Activated naive CD4-positive, alpha-beta T cell treated with anti-CD3 and anti-CD28 coated beads for 36 hours (primary cell): ENCODE data around the gene MEP1A. TPM values are rescaled to one million over a fixed set of nuclear protein-coding genes. Genes with fewer than 3 reads are reported as not detected.

Source experiments
- CTCF ChIA-PET: fragments of 350-600 bp; sonication (Branson Sonifier 250); formaldehyde crosslinking; loops from one replicate; lab custom pipeline; 2021; ENCODE audit warnings: antibody characterized with exemption; lab: Charles Lee
- DNase-seq: peaks from one replicate; pipeline ENCODE4 v3.0.0-alpha.2; 2020
- H3K27ac Mint-ChIP-seq: one replicate; pipeline ENCODE4 v1.8.0; 2021; ENCODE audit warnings: mild to moderate bottlenecking, mixed read lengths
- H3K27me3 Mint-ChIP-seq: one replicate; pipeline ENCODE4 v1.8.0; 2021; ENCODE audit warnings: low read depth, mixed read lengths
- H3K36me3 Mint-ChIP-seq: one replicate; pipeline ENCODE4 v1.8.0; 2021; ENCODE audit warnings: low read depth, mixed read lengths
- H3K4me1 Mint-ChIP-seq: one replicate; pipeline ENCODE4 v1.8.0; 2021; ENCODE audit warnings: low read depth, mixed read lengths
- H3K4me3 Mint-ChIP-seq: one replicate; pipeline ENCODE4 v1.8.0; 2021; ENCODE audit warnings: mild to moderate bottlenecking, moderate library complexity, mixed read lengths
- H3K9me3 Mint-ChIP-seq: one replicate; pipeline ENCODE4 v1.8.0; 2021; ENCODE audit warnings: mixed read lengths
- intact Hi-C: fragments of 100-400 bp; cut with micrococcal nuclease; formaldehyde crosslinking; loops from one replicate; pipeline ENCODE4 v1.15.1; 2023
- total RNA-seq, 2 experiments: library from RNA; stranded (reverse); gene quantifications; one replicate each; pipeline ENCODE4 v1.2.3, GENCODE V29; 2021

MEP1A gene
- total RNA-seq, 2 experiments from 2014 or later: not detected

- Mint-ChIP-seq H3K27ac (no peak overlapping the region), H3K9me3 (no peaks in the 10 kb centered on the region), H3K4me1 (no peaks in the 10 kb centered on the region), H3K36me3 (no peaks in the 10 kb centered on the region), H3K27me3 (peaks cover 10% of the 10 kb centered on the region), H3K4me3 (no peak overlapping the region)
- CTCF ChIA-PET: no interaction called here
- intact Hi-C loops: loop anchor here (1.0 to 10.0 kb wide), 4 partner anchors 77 to 691 kb away; no protein-coding TSS in a partner anchor
- peak; percentile 60 for DNase-seq
Measured at GRCh38 chr6:46781478-46782378, 11.5 kb upstream of the MEP1A start.

DNA sequence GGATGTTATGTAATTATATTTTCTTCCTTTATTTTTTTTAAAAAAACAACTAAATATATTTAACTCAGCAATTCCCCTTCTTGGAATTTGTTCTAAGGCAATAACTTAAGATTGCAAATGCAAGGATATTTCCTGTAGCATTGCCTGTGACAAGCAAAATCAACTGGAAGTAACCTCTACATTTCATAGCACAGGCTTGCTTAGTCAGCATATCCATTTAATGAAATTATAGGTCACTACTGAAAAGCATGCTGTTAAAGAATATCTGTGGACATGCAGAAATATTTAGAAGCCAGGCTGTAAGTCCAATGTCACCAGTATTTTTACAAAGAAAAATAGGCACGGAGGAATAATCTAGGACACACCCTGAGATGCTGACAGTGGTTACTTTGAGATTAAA, 8.7 kb upstream of the MEP1A start:
- H3K27me3 Mint-ChIP-seq: peaks cover 13% of the 10 kb centered on the region
- no peaks in the 10 kb centered on the region for H3K4me1 Mint-ChIP-seq
- DNase-seq: no peak
- no peak overlapping the region for H3K4me3 Mint-ChIP-seq
- H3K9me3 Mint-ChIP-seq: no peaks in the 10 kb centered on the region
- CTCF ChIA-PET: no interaction called here
- no peak overlapping the region for H3K27ac Mint-ChIP-seq
- intact Hi-C loops: loop anchor here (10.0 kb wide), 1 partner anchor 160 kb away; no protein-coding TSS in a partner anchor
- H3K36me3 Mint-ChIP-seq: no peaks in the 10 kb centered on the region

GRCh38 chr6:46787871-46788540, 5.2 kb upstream of the MEP1A start:
- intact Hi-C loops: loop anchor here (10.0 kb wide), 1 partner anchor 163 kb away; no protein-coding TSS in a partner anchor
- CTCF ChIA-PET: no interaction called here
- no peaks in the 10 kb centered on the region for H3K36me3 Mint-ChIP-seq
- H3K4me3 Mint-ChIP-seq: no peak overlapping the region
- H3K27me3 Mint-ChIP-seq: peaks cover 10% of the 10 kb centered on the region
- no peaks in the 10 kb centered on the region for H3K9me3 Mint-ChIP-seq
- H3K4me1 Mint-ChIP-seq: no peaks in the 10 kb centered on the region
- no peak for DNase-seq
- no peak overlapping the region for H3K27ac Mint-ChIP-seq

- Mint-ChIP-seq H3K9me3 (no peaks in the 10 kb centered on the region), H3K4me3 (no peak overlapping the region), H3K4me1 (no peaks in the 10 kb centered on the region), H3K27ac (no peak overlapping the region), H3K27me3 (peaks cover 10% of the 10 kb centered on the region), H3K36me3 (no peaks in the 10 kb centered on the region)
- DNase-seq: no peak
- intact Hi-C loops: loop anchor here (10.0 kb wide), 1 partner anchor 164 kb away; no protein-coding TSS in a partner anchor
- CTCF ChIA-PET: interaction anchor here (0.6 kb wide), 1 partner anchor 51 kb away, joined by 4 read pairs; no protein-coding TSS in a partner anchor
Measured at GRCh38 chr6:46788791-46789190, 4.4 kb upstream of the MEP1A start.

DNA sequence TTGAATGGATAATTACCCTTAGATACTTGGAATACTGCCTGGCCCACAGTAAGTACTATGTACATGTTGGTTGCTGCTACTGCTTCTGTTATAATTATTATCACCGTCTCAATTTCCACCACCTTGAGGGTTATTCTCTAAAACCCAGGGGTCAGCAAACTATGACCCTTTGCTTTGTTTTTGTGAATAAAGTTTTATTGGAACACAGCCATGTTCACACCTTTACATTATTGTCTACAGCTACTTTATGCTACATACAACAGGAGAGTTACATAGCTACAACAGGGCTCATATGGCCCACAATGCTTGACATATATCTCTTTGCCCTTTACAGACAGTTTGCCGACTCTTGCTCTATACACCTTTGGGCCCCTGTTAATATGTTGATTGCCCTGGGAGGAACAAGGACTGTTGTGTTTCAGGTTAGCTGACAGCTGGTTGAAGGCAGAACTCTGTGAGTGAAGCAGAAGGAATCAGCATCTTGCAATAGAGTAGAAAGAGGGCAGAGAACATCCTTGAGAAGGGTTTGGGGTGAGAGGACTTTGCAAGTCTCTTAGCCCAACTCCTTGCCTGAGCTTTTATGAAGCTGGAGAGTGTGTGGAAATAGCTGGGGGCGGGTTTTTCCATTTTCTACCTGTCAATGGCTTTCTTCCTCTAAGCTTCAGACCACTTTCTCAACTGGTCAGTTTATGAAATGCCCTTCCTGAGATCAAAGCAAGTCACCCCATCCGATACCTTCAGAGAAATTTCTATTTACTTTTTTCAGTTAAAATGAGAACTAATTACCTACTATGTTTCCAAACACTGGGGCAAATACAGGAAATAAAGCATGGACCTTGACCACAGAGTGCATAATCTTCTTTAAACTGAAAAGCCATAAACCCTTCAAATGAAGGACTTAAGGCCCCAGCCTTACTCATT, 3.5 kb upstream of the MEP1A start:
- intact Hi-C loops: loop anchor here (10.0 kb wide), 1 partner anchor 165 kb away; no protein-coding TSS in a partner anchor
- Mint-ChIP-seq H3K4me3 (no peak overlapping the region), H3K27ac (no peak overlapping the region), H3K4me1 (no peaks in the 10 kb centered on the region), H3K36me3 (no peaks in the 10 kb centered on the region), H3K9me3 (no peaks in the 10 kb centered on the region), H3K27me3 (peaks cover 10% of the 10 kb centered on the region)
- DNase-seq: no peak
- CTCF ChIA-PET: interaction anchor here (0.6 kb wide), 2 partner anchors 11 to 50 kb away, joined by 3 to 4 read pairs; no protein-coding TSS in a partner anchor

- no peaks in the 10 kb centered on the region for H3K4me1 Mint-ChIP-seq
- H3K36me3 Mint-ChIP-seq: no peaks in the 10 kb centered on the region
- CTCF ChIA-PET: interaction anchor here (0.6 kb wide), 1 partner anchor 12 kb away, joined by 3 read pairs; no protein-coding TSS in a partner anchor
- intact Hi-C loops: no loop called here
- DNase-seq: no peak
- H3K27me3 Mint-ChIP-seq: peaks cover 9% of the 10 kb centered on the region
- H3K9me3 Mint-ChIP-seq: no peaks in the 10 kb centered on the region
- H3K4me3 Mint-ChIP-seq: no peak overlapping the region
- H3K27ac Mint-ChIP-seq: no peak overlapping the region
Measured at GRCh38 chr6:46790355-46790874, 2.8 kb upstream of the MEP1A start.

GRCh38 chr6:46792635-46793034, 554 bp upstream of the MEP1A start:
- Mint-ChIP-seq H3K27me3 (peaks cover 3% of the 10 kb centered on the region), H3K4me3 (no peak overlapping the region)

DNA sequence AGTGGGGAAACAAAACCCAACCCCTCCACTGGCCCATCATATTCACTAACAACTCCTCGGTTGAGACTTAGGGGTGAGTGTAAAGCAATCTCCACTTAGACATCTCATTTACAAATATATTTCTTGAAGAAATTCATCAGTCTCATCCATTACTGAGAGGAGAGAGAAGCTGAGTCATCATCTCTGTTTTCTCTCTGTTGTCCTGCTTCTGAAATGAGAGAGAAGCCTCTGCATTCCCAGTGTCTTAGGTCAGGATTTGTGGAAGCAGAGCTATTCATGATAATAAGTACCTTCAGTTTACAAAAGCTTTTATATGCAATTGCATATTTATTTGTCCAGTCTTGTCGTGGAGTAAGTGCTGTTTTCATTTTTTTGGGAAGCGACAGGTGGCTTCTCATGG, 879 bp downstream of the MEP1A start:
- Mint-ChIP-seq H3K4me1 (no peaks in the 10 kb centered on the region), H3K27ac (no peak overlapping the region), H3K4me3 (no peak overlapping the region), H3K9me3 (no peaks in the 10 kb centered on the region), H3K27me3 (no peaks in the 10 kb centered on the region), H3K36me3 (no peaks in the 10 kb centered on the region)
- DNase-seq: no peak
- intact Hi-C loops: no loop called here
- CTCF ChIA-PET: no interaction called here

More at GRCh38 chr6:46792635-46793034, 554 bp upstream of the MEP1A start:
- Mint-ChIP-seq H3K9me3 (no peaks in the 10 kb centered on the region), H3K4me1 (no peaks in the 10 kb centered on the region), H3K27ac (no peak overlapping the region), H3K36me3 (no peaks in the 10 kb centered on the region)
- CTCF ChIA-PET: no interaction called here
- no peak for DNase-seq
- intact Hi-C loops: no loop called here

GRCh38 chr6:46795816-46796215, 2.6 kb downstream of the MEP1A start:
- intact Hi-C loops: no loop called here
- Mint-ChIP-seq H3K36me3 (no peaks in the 10 kb centered on the region), H3K4me1 (no peaks in the 10 kb centered on the region), H3K27me3 (peaks cover 2% of the 10 kb centered on the region), H3K27ac (no peak overlapping the region), H3K4me3 (no peak overlapping the region), H3K9me3 (no peaks in the 10 kb centered on the region)
- DNase-seq: no peak
- CTCF ChIA-PET: no interaction called here

DNA sequence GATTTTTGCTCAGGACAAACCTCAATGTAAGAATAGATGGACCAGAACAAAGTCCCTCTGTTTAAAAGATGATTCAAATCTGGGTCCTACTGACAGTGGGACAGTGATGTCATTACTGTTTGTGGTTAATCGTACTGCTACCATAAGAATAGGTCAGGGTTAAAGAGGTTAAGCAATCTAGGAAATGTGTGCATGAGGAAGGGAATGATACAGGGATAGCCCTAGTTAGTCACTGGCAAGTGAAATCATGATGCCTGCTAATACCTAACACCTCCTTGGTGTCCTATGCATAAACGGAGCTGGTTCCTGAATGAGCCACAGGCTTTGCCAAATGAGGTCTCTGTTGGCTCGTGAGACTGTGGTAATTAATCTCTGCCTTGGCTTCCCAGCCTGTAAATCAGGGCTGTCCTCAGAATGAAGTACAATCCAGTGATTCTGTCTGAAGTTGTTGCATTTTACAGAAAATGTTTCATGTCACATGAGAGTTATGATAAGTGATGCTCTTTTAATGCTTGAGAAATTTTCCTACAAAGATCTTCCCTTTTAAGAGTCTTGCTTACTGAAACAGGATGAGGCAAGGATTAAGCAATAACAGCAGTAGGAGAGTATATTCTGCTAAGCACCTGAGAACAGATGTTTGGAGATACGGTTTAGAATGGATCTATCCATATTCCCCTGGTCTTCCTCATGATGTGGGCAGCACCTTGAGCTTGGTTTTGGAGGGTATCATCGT, 3.8 kb downstream of the MEP1A start:
- no peak for DNase-seq
- peaks cover 2% of the 10 kb centered on the region for H3K27me3 Mint-ChIP-seq
- H3K27ac Mint-ChIP-seq: no peak overlapping the region
- intact Hi-C loops: no loop called here
- CTCF ChIA-PET: no interaction called here
- H3K9me3 Mint-ChIP-seq: no peaks in the 10 kb centered on the region
- no peaks in the 10 kb centered on the region for H3K4me1 Mint-ChIP-seq
- H3K36me3 Mint-ChIP-seq: no peaks in the 10 kb centered on the region
- H3K4me3 Mint-ChIP-seq: no peak overlapping the region

DNA sequence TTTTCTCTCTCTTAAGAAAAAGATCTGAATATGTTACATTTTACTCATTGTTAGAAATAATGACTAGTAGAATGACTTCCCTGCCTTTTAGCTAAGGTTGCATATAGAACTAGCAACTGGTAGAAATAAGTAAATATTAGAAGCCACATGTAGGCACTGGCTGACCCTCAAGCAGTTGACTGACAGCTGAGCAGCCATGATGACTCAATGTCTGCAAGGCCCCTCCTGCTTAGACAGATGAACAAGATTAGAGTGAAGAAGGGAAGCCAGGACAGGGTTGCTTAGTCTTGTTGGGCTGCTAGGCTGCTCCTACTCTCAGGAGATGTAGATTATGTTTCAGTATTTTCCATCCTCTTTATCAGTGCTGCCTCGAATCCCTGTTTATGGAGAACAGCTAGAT, 6.5 kb downstream of the MEP1A start:
- Mint-ChIP-seq H3K27ac (no peak overlapping the region), H3K36me3 (no peaks in the 10 kb centered on the region), H3K27me3 (peaks cover 2% of the 10 kb centered on the region), H3K4me3 (no peak overlapping the region), H3K9me3 (no peaks in the 10 kb centered on the region), H3K4me1 (no peaks in the 10 kb centered on the region)
- intact Hi-C loops: no loop called here
- CTCF ChIA-PET: no interaction called here
- DNase-seq: no peak
